HG03521 (cell line): ENCODE measurements around the gene TNS4.
"Not testable (repeated sequence)": the region's sequence is repeated elsewhere in the genome, so short reads cannot be mapped to it uniquely, and the experiment has no call there.

Experiments
- ATAC-seq: cut with Tn5 transposase; IDR thresholded peaks from one replicate; pipeline ENCODE4 v1.9.1; 2021; ENCODE audit warnings: mild to moderate bottlenecking, moderate library complexity; ENCODE audit not compliant: unreplicated experiment

The TNS4 gene, protein sequence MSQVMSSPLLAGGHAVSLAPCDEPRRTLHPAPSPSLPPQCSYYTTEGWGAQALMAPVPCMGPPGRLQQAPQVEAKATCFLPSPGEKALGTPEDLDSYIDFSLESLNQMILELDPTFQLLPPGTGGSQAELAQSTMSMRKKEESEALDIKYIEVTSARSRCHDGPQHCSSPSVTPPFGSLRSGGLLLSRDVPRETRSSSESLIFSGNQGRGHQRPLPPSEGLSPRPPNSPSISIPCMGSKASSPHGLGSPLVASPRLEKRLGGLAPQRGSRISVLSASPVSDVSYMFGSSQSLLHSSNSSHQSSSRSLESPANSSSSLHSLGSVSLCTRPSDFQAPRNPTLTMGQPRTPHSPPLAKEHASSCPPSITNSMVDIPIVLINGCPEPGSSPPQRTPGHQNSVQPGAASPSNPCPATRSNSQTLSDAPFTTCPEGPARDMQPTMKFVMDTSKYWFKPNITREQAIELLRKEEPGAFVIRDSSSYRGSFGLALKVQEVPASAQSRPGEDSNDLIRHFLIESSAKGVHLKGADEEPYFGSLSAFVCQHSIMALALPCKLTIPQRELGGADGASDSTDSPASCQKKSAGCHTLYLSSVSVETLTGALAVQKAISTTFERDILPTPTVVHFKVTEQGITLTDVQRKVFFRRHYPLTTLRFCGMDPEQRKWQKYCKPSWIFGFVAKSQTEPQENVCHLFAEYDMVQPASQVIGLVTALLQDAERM

DNA sequence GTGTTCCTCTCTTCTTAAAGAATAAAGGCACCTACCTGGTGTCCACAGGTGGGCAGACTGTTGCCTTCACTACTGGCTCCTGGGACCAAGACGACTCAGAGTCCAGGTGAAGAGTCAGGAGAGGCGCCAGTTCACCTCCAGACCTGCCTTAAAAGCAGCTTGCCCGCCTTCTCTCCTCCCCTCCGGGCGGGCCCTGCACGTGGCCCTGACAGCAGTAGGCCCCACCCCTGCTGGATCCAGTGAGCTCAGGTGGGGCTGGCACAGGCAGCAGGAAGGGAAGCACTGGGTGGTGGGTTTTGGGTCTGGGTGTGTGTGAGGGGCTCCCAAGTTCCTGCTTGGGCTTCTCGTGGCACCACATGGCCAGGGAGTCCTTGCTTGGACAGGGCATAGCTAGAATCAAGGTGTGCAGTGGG lies at the start of gene TNS4:
TNS4 (minus strand) TSS at position 125 of the 413 bp plus-strand sequence. CDS start 5,198 bp downstream, outside the sequence.
- no peak for ATAC-seq

DNA sequence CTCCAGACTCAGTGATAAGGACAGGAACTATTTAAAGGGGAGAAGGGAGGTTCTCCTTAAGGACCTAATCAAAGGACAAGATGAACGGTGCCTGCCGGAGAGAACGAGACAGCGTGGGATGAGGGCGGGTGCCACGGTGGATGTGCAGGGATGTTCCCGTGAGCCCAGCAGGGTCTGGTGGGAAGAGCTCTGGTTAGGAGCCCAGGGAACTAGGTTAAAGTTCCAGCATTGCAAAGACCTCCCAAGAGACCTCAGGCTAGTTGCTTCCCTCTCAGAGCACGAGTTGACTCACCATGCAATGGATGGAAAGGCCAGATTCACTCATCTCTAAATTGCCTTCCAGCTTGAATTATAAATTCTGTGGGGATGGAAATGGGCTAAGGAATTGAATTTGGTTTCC lies 49.2 kb upstream of the TNS4 start:
- no peak for ATAC-seq

DNA sequence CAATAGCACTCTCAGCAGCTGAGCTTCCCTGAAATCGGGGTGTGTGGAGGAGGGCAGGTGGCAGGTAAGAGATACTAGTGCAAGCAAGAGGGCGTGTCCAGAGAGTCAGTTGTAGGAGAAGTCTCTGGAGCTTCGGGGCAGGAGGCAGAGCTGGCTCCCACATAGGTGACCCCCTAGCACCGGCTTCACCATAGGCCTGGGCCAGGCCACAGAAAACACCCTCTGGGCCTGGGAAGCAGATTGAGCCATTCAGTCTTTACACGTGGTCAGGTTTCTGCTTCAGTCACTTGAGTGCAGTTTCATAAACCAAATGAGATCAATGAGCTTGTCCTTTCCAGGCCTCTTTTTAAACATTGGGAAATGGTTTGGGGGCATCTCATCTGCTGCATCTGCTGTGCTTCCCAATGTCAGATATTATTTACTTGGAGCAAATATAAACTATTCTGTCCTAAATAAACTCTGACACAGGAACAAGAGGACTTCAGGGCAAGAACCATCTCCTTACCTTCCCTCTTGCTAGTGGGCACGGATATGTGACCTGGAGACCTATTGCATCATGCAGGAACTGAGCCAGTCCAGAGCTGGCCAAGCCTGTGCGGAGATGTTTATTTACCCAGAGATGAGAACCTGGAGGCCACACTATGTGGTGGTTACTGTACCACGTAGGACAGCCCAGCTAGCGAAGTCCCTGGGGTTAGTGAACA lies 47.7 kb upstream of the TNS4 start:
- ATAC-seq, result no peak

DNA sequence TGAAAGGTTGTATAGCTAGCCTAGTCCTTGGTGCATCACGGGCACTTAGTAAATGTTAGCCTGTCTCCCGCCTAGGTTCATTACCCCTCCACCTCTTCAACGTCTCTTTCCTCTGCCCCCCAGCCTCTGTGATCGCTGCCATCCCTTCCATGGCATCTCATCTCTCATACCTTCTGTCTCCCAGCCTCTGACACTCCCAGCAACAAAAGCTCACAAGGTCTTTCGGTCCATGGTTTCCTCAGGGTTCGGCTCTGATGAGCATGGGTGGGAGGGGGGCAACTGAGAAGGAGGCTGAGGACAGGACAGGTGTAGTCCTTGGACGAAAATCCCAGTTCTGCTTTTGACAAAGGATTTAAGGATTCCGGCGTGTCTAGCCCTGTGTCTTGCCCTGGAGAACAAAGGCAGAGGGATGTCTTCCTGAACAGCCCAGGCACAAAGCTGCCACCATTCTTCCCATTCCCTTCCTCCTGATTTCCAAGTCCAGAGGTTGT lies 47.1 kb upstream of the TNS4 start:
- ATAC-seq, result no peak

DNA sequence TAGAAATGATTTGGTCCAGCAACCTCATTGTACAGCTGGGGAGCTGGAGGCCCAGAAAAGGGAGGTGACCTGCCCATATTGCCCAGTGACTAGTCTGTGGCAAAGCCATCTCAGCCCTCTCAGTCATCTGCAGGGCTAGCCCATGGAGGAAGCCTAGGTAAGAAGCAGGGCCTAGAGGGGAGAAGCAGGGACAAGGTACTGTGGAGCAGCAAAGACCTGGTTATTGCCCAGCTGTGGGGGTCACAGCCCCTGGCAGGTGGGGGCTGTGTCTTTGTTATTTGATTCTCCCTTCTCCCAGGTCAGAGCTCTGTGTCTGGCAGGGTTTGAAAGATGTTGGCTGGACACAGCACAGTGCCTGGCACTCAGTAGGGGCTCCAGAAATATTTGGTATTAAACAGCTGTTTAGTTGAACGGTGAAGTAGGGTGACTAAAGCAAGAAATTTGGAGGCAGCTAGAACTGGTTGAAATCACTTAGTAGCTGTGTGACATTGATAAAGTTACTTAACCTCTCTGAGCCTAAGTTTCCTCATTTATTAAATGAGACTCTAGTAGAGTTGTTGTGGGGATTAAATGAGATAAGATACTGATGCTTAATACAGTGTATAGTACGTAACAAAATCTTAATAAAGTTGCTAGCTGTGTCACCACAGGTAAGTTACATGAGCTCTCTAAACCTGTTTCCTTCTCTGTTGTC lies 46.5 kb upstream of the TNS4 start:
- no peak for ATAC-seq

DNA sequence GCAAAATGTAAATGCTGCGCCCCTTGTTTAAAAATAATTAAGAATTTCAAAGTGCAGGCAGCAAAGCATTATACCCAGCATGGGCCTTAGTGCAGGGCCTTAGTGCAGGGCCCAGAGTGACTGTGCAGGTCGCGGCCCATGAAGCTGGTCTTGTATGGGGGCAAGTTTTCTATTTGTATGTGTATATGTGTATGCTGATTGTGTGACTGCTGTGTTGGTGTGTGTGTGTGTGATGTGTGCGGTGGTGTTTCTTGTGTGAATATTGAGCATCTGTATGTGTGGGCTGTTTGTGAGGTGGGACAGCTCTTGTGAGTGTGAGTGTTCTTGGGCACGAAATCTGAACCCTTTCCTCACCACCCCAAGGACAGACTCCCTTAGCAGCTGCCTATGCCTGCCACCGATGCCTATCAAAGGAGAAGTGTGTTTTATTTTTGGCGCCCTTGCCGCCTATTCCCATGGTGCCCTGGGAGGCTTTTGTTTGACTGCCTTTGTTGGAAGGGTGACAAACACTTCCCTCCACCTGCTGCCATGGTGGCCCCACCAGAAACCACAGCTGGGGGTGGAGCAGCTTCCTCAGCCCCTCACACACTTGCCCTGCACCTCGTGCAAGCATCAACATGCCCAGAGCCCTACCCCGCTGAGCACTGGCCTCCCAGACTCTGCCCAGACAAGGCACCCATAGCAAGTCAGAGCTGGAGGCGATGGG lies 45.8 kb upstream of the TNS4 start:
- ATAC-seq, result no peak

DNA sequence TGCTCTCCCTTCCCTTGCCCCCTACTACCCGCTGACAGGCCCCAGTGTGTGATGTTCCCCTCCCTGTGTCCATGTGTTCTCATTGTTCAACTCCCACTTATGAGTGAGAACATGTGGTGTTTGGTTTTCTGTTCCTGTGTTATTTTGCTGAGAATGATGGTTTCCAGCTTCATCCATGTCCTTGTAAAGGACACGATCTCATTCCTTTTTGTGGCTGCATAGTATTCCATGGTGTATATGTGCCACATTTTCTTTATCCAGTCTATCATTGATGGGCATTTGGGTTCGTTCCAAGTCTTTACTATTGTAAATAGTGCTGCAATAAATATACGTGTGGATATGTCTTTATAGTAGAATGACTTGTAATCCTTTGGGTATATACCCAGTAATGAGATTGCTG lies 45.1 kb upstream of the TNS4 start:
- ATAC-seq, result not testable (repeated sequence)

DNA sequence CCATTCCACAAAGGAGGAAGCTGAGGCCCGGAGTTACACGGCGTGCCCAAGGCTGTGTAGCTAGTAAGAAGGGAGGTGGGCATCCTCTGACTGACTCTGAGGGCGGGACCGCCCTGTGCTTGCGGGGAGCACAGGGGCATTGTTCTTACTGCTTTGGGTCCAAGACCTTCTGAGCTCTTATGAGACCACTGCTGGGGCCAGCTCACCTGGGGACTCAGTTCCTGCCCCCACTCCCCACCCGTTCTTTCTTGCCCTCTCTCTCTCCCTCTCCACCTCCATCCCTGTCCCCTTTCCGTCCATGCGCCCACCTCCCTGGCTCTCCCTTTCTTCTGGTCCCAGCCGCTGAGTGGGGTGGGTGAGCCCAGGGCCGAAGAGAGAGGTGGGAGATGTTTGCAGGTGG lies 44.2 kb upstream of the TNS4 start:
- no peak for ATAC-seq

DNA sequence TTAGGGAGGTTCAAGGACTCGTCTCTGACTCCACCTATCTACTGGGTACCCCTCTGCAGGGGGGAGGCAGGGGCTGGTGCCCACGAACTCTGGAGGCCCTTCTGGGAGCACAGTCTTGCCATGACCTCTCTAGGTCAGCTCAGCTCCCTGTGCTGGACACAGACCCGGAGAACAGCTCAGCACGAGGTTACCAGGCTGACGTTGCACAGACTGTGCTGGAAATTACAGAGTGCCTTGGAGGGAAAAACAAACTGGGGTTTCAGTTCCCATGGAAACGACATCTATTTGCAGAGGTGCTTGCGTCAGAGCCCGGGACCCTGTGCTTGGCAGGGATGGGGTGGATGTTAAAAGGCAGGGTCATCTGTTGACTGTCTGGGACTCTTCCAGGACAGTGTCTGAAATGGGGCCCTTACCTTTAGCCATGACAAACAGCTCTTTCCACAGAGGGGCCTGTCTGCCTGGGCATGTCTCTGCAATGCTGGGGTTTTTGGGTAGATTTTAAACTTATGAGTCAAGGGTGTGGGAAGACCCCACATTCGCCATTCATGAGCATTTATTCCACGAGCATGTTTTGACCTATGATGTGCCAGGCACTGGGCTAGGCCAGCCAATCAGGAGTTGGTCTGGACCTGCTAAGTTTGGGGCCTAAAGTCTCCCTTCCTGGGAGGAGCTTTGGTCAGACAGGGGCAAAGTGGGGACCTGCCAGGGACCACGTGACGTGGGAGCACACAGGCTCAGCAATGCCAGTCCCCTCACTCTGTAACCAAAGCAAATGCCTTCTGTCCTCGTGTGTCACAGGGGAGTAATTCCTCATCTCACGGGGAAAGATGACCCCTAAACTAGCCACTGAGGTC lies 41.4 kb upstream of the TNS4 start:
- ATAC-seq, result no peak

DNA sequence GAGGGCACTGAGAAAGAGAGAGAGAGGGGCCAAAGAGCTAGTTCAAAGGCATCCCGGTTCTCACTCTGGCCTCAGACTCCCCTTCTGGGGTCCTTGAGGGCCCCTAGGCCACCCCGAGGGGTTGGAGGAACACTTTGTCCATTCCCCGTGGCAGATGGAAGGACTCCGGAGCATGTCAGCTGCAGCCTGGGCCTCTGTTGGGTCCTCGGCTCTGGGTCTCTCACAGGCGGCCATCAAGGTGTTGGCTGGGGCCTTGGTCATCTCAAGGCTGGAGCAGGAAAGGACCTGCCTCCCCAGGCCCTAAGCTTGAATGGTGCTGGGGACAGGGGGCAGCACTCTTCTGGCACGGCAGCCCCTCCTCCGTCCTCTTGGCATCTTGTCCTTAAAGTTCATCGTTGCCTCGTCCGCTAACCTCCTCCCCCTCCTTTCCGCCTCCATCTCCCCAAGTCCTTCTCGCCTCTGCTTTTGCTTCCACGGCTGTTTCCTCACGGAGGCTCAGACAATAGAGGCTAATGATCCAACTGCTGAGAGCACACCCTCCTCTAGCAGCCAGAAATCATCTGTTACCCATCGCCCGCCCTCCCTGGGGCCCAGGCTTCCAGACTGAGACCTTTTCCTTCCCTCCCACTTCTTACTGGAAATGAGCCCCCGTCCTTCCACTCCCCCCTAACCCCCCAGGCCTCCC lies 40.6 kb upstream of the TNS4 start:
- ATAC-seq, result no peak

DNA sequence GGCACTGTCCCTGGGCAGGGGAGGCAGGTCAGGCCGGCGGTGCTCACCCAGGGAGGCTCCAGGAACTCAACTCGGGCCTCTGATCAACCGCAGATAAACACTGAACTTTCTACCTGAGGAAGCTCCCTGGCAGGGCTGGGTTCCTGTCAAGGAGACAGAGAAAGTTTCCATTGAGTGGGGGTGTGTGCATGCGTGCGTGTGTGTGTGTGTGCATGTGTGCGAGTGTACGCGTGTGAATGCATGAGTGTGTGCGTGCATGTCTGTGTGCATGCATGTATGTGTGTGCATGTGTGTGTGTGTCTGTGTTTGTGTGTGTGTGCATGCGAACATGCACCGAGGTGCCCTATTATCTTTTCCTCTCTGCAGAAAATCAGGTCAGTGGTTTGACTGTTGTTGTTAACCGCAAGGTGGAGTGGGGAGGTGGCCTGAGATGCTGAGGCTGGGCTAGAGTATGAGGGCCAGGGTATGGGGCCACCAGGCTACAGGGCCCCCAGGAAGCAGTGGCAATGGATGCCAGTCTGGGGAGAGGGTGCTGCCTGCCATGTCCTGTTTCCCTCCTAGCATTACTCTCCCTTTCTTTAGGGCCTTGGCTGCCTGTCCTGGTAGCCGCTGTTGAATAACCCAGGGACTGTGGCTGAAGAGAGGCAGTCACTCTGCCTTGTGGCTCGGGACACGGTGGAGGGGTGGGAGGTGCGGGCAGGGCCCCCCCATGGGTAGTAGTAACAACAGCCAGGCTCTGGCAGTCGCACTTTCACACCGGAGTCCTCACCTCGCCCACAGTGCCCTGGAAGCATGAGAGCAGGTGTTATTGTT lies 39.8 kb upstream of the TNS4 start:
- no peak for ATAC-seq

DNA sequence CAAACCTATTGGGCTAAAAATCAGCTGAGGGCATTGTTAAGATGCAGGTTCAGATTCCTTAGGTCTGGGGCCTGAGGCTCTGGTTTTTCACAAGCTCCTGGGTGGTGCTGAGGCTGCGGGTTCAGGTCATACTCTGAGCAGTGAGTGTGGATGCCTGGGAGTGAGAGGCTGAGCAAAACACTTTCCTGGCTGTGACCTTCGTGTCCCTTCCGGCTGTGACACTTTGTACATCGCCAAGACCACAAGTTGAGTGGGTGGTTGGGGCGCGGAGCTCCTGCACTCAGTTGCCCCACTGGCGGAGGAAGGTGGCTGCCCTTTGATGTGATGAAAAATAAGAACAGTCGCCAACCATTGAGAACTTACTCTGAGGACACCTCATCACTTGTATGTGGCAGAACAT lies 39.0 kb upstream of the TNS4 start:
- no peak for ATAC-seq

DNA sequence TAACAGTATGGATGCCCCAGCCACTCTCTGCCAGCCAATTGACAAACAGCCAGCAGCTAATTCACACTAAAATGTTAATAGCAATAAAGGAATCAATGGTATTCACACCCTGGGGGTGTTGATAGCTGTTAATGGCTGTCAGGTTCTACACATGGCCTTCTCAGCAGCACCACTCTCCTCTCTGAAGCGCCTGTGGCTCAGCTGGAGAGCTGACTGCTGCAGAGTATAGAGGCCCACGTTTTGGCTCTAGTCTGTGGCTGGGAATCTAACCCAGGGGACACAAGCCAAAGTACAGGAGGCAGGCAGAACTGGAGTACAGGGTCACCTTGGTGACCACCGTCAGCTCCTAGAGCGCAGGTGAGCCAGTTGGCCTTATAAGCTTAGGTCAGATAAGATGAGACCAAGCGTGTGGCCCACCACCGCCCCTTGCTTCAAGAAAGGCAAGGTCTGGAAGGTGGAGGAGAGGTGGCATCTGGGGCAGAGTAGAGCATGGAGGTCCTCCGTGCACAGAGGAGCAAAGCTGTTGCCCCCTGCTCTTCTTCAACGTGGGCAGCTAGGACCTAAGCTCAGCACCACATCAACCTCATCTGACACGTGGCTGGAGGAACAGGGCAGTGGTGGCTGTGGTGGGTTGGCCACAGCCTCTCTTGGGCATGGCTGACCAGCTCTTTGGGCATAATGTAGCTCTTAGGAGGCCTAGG lies 38.4 kb upstream of the TNS4 start:
- ATAC-seq, result no peak

DNA sequence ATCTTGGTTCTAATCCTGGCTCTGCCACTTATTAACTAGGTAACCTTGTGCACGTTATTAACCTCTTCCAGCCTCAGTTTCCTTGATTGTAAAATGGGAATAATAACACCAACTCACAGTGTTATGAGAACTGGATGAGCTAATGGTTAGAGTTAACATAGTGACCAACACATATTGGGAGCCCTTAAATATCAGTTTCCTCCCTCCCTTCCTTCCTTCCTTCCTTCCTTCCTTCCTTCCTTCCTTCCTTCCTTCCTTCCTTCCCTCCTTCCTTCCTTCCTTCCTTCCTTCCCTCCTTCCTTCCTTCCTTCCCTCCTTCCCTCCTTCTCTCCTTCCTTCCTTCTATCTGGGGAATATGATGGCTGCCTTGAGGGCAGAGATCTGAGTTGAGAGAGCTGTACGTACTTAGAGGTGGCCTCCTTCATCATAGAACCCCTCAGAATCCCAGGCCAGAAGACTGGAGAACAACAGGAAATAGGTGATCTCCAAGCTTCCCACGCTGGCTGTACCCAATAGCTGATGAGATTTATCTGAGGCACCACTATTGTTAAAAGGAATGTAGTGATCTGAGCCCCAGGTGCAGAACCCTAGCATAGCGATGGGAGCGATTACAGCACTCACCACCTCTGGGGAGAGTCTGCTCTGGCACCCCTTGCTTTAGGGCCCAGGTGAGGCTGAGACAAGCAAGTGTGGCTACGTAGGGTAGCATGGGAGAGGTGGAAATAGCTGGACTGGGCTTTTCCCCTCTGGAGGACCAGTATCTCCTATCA lies 37.7 kb upstream of the TNS4 start:
- no peak for ATAC-seq

DNA sequence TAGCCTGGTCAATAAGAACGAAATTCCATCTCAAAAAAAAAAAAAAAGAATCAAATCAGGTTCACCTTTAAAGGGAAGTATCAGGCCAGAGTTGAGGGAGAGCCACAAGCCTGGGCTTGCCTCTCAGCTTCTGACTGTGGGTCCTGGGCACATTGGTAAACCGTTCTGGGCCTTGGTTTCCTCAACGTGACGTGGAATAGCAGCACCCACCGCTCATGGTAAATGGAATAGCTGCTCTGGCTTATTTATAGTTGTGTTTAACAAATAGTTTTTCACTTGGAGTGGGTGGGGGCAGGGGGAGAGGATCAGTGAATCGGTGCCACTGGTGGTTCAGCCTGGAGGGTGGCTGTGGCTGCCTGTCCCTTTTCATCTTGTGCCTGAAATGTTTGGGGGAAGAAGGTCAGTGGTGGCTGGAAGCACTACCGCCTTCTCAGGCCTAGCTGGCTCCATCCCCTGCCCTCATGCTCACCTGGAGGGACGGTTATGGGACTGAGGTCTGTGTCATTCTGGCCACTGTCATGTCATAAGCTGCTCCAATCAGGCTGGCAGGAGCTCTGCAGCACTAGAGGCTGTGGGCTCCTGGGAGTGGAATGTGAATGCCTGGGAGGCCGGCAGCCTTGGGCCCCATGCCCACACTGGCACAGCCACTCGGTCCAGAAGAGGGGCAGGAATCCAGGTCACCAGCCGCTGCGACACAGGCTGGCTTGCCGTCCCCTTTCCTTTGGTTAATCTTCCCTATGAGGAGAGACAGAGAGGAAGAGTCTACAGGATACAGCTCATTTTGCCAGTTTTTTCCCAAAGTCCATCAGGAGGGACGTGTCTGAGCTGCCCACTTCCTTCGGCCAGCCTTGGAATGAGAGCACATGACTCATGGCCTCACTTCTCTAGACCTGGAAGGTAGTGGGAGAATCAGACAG lies 36.9 kb upstream of the TNS4 start:
- ATAC-seq, result no peak
